NCI-H226 (cell line): Measurements from ENCODE around the gene DNAJC22.

Experiments used
- DNase-seq: peaks from one replicate; pipeline ENCODE4 v3.0.0-alpha.2; 2015

Gene DNAJC22

GRCh38 chr12:49345051-49345824, 1.4 kb upstream of the DNAJC22 start:
- DNase-seq, result no peak

GRCh38 chr12:49345825-49346658, 646 bp upstream of the DNAJC22 start:
- DNase-seq, result no peak

- DNase-seq, result peak; percentile 99
These were observed 864 bp downstream of the DNAJC22 start for GRCh38 chr12:49347311-49348193.

GRCh38 chr12:49348781-49349180, 2.1 kb downstream of the DNAJC22 start:
- DNase-seq, result no peak

- DNase-seq, result no peak
These were observed 2.6 kb downstream of the DNAJC22 start for GRCh38 chr12:49349266-49349665.

- DNase-seq, result no peak
These were observed 5.7 kb downstream of the DNAJC22 start for GRCh38 chr12:49352351-49352750.

GRCh38 chr12:49355913-49356312, 9.2 kb downstream of the DNAJC22 start:
- no peak for DNase-seq

- no peak for DNase-seq
These were observed 10.5 kb downstream of the DNAJC22 start for GRCh38 chr12:49357103-49357678.

GRCh38 chr12:49358483-49359141, 11.9 kb downstream of the DNAJC22 start:
- DNase-seq, result peak; percentile 21

- no peak for DNase-seq
These were observed 13.0 kb downstream of the DNAJC22 start for GRCh38 chr12:49359671-49360070.

- no peak for DNase-seq
These were observed 15.4 kb downstream of the DNAJC22 start for GRCh38 chr12:49362077-49362476.

- peak; percentile 81 for DNase-seq
These were observed 18.3 kb downstream of the DNAJC22 start for GRCh38 chr12:49364989-49365388.

- DNase-seq, result peak; percentile 91
These were observed 18.9 kb downstream of the DNAJC22 start for GRCh38 chr12:49365542-49365941.

- no peak for DNase-seq
These were observed 19.5 kb downstream of the DNAJC22 start for GRCh38 chr12:49366096-49366651.

- peak; percentile 98 for DNase-seq
These were observed 20.1 kb downstream of the DNAJC22 start for GRCh38 chr12:49366652-49367380.

- peak; percentile 44 for DNase-seq
These were observed 20.9 kb downstream of the DNAJC22 start, which contains the start of gene SPATS2 for GRCh38 chr12:49367381-49368239. Gene SPATS2, plus strand, starts transcription at chr12:49367462. Its CDS starts 93,551 bp downstream, at chr12:49461013.

GRCh38 chr12:49368240-49368600, 21.5 kb downstream of the DNAJC22 start:
- no peak for DNase-seq

- peak; percentile 53 for DNase-seq
These were observed 22.9 kb downstream of the DNAJC22 start for GRCh38 chr12:49369411-49370145.

GRCh38 chr12:49370539-49370938, 23.9 kb downstream of the DNAJC22 start:
- DNase-seq, result no peak
